Stimulated activated CD4-positive, alpha-beta T cell treated with anti-CD3 and anti-CD28 coated beads, Interleukin-4, amount 100 ng/mL, for 1 hour (primary cell): Measurements from ENCODE around the gene PAX3.

Experiments used
- DNase-seq: peaks from one replicate; pipeline ENCODE4 v3.0.0-alpha.2; 2020

The PAX3 gene

DNA sequence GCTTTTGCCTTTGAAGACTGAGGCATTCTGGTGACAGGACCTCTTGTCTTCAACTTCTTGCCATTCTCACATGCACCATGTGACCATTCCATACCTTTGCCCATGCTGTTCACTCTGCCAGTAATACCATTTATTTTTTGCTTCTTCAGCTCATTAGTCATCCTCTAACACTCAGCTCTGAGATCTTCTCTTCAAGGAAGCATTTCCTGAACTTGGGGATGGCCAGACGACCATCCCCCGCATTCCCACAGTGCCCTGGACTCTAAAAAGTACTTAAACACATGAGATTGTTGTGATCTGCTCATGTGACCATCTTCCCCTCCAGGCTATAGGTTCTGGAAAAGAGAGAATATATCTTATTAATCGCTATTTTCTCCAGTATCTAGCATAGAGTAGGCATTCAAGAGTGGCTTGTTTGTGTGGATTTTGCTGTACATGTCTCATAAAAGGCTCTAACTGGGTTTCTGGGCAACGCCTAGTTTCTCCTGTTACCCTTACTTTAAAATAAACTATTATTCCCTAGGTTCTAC lies 33.9 kb downstream of the PAX3 start:
- no peak for DNase-seq

DNA sequence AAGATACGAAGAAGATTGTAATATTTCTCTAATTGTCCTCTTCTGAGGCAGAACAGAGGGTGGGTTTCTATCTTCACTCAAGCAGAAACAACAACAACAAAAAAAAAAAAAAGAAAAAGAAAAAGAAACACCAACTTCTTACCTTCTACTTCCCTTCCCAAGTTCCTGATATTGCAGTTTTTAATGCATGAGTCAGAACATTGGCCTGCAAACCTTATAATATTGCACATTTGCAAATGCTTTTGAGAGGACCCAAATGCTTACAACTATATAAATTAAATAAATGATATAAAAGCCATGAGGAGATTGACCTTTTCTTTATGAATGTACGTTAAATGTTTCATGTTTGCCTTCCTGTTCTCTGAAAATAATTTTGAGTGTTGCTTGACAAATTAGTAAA lies 37.3 kb downstream of the PAX3 start:
- no peak for DNase-seq

DNA sequence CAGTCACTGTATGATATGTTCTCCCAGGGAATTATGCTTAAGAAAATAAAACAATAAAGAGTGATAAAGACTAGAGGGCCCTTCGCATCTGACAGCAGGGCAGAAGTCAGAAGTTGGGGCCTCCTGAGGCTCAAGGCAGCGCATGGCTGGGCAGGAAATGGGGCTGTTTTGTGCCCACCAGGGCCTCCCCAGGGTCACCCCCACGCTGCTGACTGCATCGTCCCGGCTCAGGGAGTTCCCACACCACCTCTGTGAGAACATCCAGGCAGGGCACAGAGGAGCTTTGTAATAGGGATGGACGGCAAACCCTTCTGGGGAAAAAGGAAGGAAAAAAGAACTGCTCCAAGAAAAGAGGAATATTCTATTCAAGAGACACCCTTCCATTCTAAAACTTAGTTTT lies 41.2 kb downstream of the PAX3 start:
- DNase-seq, result no peak

DNA sequence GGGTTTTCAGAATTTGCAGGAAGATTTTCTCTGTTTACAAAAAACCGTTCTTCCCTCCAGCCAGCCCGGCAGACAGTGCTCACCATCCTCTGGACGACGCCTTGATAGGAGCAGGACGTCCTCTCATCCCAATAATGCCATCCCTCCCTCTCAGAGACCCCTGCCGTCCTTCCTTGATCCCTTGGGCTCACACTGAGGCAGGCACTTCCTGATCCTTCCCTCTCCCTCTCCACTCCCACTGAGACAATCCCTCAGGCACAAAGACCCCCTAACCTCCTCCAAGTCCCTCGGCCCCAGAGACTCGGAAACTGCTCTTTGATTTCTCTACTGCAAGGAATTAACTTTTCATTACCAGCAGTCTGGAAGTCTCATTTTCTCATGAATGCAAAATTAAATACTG lies 42.5 kb downstream of the PAX3 start:
- no peak for DNase-seq

DNA sequence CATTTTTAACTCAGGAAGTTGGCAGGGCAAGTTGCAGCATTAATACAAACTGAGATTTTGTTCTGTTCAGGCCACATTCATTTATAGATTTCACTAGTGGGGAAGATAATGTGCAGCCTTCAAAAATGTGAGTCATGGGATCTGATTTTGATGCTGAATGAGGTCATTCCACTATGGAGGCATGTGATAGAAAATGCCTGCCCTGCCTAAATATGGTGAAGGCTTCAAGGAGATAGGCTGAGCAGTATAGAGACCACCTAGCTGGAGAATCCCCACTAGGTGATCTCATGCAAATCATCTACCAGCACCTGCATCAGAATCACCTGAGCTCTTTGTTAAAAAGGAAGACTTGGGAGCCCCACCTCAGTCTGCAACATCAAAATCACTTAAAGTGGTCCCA lies 43.7 kb downstream of the PAX3 start:
- no peak for DNase-seq

DNA sequence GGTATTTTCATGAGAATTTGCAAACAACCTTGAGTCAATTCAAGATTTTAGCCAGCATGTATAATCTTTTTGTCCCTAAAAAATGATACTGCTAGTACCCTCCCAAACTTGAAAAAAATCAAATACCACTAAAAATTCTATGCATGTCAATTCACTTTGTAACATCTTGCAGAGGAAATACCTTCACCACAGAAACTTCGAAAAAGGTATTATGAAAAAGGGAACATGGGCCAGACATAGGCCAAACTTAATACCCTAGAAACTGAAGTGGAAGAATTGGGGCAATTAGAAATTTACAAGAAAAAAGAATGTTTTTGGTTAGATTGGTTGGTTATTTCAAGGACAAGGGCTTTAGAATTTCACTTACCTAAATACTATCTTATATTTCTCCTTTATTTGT lies 48.5 kb downstream of the PAX3 start:
- no peak for DNase-seq

DNA sequence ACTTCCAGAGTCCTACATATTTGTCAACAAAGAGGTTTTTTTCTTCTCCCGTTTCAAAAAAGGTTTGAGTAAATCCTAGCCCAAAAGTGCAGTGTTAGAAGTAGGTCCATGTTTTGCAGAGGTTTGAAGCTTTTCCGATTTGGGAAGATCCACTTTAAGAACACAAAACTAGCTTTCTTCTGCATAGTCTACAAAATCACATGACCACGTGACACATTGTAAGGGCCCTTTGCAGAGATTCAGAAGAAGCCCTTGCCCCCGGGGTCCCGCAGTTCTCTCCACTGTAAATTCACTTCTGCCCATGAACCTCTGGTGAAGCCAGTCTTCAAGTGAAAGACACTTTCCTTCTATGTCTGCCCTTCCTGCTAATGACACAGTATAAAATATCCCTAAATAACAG lies 49.4 kb downstream of the PAX3 start:
- no peak for DNase-seq

DNA sequence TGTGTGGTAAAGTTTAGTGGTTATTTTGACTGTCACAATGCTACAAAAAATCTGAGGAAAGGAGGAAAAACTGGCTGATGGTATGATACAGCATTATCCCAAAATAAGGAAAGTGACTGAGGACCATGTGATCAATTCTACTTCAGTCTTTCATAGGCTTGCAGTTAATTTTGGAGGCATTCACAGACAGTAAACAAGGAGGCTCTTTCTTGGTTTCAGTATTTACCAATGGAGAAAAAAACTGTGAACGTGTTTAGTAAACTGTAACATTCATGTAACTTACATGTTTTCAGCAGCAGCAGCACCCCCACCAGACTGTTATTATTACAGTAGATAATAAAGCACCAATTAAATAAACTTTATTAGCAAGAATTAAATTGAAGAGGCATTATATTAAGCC lies 50.0 kb downstream of the PAX3 start:
- no peak for DNase-seq

DNA sequence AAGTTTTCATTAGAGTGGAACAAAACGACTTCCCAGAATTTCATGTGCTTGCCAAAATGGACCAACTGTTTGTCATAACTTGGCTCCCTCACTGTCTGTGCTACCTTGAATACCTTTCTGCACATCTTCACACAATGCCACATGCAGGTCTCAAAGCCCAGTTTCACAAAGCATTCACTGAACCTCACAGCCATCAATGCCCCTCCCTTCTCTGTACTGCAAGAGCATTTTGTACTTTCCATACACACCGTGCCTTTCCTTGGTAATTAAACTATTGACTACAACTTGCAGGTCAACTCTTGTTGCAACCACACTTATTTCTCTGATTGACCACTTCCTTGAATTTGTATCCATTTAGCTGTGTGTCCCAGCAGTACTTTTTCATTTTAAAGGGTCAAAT lies 50.5 kb downstream of the PAX3 start:
- no peak for DNase-seq

DNA sequence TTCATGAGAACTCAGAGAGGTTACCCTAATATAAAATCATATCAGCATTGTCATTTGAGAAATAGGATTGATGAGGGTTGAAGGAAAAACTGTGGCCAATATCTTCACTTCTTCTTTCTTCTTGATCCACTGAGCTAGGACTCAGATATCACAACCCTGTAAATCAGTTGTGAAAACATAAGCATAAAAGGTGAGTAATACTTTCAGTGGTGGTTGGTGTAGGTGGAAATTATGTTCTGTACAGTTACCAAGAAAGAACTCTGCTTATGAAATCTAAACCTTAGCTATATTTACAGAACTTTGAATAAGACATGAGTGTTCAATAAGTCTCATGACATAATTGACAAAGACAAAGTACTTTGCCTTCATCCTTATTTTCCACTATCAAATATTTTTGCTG lies 56.3 kb downstream of the PAX3 start:
- no peak for DNase-seq

DNA sequence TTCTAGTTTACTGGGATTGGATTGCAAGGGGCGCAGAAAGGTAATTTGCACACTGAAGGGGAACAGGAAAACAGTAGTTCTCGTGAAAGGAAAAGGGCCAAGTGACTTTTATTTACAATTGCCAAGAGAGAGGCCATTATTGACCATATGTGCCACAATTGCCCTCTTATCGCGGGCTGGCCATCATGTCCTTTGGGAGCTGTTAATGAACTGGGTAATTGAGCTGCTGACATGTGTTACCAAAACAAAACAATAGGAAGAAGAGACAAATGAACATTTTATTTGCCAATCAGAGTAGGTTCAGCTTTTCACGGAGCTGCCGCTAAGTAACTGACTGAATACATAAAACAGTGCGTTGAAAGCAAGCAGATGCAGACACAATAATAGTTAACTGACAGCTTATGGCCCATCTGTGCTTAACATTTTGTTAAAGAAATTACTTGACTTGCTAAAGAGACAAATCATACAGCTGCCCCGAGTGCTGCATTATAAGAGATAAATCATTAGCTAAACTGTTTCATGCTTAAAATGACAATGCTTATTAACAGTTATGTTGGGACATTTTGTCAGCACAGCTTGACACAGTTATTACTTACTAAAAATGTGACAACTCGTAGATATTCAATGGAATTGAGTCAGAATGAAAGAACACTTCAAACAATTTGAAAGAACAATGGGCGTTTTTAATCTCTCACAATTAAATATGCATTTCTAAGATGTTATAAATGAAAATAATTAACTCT lies 57.5 kb downstream of the PAX3 start:
- no peak for DNase-seq

DNA sequence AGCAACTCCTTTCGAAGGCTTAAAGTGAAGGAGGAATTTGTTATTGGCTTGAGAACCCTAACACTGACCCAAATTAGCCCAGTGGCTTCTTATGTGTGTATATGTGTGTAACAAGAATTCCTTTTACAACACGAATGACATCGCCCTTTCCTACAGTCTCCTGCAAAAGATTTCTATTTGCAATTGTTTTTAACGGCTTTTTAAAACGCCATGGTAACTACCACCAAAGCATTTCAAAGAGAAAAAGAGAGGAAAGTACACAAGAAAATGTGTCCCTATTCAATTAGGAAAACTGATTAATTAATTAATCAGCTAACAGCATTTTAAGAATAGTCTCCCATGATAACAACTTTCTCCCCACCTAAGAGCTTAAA lies 58.1 kb downstream of the PAX3 start:
- DNase-seq, result no peak

DNA sequence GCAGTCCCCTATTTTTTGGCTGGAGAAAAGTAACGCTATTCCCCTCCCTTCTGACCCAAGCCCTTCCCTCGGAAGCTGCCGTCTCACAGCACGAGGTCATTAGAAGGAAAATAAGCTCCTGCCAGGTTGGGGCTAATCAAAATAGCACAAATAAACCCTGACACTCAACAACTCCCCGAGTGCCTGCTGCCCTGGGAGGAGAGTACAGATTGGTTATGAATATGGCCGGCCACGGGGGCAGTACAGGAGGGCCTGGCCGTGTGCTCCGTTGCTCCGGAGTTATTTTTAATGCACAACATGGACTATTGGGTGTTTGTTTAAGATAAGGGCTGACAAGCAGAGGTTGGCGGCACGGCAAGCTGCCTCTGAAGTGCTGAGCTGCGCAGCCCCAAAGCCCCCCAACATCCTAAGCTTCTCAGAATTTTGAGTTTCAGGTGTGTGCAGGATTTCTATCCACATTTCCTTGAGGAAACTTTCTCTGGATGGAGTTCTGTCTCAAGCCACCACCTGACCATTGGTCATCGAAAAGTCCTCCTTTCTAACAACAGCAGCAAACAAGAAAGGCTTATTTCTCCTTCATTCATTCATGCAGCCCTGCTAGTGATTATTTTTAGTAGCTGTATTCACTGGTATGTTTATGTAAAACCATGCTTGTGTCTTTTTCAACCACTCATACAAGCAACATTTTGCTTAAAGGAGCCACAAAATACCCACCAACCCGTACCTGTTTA lies 58.7 kb downstream of the PAX3 start:
- DNase-seq, result no peak

DNA sequence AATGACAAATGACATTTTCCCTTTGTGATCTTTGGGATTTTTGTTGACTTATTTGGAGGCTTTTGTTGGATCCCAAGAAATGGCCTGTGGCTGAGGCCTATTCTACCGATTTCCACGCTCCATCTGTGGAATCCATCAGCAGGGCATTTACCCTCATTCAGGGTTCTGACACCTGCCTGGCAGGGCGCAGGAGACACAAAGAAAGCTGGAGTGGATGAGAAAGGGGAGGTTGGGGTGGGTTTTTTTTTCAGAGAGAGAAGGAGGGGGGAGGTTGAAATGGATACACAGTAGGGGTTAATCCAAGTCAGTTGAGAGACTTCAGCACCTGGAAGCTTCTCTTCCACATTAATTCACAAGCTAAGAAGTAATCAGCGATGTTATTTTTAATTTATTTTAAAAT lies 59.7 kb downstream of the PAX3 start:
- no peak for DNase-seq

DNA sequence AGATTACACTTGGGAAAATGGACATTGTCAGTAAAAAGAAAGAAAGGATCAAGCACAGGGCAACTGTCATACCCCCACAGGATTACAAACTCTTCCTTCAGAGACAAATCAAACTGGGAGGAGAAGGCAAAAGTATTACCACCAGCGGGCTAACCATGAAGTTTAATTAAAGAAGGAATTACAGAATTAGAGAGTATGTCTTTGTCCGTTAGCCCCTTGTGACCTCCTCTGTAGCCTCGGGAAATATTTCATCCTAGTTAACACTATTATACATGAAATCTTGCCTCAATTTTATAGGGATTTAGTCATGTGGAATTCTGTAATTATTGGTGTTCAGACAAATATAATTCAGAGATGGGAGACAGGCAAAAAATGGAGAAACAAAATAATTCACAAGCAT lies 60.7 kb downstream of the PAX3 start:
- no peak for DNase-seq

DNA sequence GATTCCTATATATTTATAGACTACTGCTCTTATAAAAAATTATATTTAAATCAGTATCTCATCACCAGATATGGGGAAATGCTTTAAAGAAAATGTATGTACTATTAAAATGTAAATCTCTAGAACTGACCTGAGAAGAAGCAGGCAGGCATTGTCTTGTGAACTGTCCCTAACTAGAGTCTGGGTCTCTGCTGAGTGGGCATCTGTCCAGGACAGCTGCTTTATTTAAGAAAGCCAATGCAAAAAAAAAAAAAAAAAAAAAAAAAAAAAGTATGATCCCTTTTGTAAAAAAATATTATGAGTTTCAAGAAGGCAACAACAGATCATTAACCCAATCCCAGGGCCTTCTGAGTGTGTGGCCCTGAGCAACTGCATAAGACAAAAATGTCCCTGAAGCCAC lies 66.0 kb downstream of the PAX3 start:
- no peak for DNase-seq

DNA sequence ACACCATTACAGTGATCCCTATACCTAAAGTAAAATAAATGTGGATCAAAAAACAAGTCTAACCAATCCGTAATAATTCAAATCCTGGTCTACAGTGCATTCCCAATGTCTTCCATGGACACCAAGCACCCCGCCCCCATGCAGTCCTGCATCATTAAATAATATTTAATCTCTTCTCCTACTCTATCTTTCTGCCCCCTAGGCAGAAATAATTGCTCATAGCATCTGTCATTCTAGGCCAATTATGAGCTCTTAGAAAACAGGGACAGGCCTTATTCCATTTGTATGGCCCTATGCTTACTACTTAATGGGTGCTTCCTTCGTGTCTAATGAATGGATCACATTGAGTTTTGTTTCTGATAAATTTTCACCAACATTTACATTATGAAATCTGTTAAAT lies 66.4 kb downstream of the PAX3 start:
- no peak for DNase-seq

DNA sequence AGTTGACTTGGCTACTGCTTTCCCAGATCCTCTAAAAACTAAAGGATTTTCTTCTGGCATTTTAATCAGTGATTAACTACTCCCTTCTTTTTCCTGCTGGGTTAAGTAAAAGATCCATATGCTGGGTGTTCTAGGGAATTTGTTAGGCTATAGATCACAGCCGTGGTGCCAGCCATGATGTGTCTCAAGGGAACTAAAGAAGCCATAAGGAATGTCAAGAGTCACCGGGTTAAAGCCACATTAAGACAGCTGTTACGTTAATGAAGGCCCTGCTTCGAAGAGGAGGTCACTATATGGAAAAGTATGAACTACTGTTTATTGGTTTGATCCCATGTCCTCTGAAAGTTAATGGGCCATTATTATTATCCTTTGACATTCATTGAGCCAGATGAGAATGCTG lies 70.7 kb downstream of the PAX3 start:
- DNase-seq, result no peak

DNA sequence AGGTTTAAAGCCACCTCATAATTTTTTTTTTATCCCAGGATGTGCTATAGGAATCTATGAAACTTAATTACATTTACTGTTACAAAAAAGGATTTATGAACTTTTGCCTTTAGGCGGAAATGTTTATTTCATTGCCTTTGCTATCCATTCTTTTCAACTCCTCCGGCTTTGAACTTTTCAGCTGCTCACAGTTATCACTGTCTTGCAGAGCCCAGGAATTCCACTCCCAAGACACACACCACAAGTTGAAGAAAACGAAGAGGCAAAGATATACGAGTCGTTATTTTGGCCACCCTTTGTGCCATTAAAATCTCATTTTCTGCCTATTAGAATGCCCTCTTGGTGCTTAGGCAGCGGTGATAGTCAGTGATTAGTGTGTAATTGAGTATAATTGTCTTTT lies 80.0 kb downstream of the PAX3 start:
- no peak for DNase-seq

DNA sequence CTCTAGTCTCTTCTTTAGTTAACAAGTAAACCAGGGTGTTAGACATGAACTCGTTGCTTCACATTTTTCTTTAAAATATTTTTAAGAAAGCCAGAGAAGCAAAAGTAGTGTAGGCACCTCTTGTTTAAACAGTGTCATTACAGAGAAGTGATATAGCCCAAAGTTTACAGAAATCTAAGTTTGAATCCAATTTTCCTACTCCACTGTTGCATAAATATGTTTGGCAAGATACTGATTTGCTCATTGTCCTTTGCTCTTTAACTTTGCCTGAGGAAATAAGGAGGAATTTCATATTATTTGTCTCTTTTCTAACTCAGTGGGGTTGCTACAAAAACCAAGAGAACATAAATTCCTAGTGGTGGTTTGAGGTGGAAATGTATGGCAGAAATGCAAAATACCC lies 81.1 kb downstream of the PAX3 start:
- DNase-seq, result no peak

DNA sequence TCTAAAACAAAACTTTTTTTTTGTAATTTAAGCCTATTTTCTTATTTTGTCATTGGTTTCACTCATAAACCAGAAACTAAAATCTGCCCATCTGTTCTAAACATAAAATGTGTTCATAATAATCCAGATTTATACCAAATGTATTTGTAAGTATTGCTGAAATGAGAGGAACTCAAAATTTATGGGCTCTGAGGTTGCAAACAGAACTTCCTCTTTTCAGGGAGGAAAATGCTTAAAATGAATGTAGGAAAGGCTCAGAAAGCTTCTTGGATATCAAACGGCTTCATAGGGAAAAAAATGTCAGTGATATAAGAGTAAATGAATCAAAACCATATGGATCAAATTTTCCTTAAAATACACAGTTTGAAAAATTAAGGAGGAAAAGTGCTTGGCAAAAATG lies 83.9 kb downstream of the PAX3 start:
- DNase-seq, result no peak

DNA sequence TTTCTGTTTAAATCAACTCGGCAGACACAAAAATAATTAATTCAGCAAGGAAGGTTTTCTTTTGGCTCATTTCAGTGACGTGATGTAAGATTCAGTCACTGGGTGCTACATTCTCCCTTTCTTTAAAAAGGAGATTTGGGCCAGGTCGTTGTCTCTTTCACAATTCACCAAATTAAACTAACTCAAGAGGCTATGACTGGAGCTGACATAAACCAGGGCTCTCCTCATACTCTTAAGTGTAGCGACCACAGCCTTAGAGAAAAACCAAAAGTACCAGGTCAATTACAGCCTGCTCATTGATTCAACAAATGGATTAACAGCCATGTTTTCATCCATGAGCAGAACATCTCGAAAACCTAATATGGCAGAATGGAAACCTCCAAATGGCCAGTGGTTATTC lies 85.7 kb downstream of the PAX3 start:
- no peak for DNase-seq

DNA sequence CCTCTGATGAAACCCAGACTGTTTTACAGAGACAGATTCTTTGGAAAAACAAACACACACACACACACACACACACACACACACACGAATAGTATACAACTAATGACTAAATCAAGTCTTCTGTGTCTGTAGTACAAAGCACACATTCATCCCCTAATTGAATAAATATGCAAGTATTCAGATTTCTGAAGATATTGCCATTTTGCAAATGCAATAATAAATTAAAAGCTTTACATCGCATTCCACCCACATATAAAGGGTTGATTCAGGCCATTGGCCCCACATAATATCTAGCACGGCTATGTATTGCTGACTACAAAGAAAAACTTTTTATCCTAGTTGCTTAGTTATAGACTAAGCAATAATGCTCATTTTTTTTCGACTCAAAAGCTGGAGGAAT lies 86.2 kb downstream of the PAX3 start:
- no peak for DNase-seq

DNA sequence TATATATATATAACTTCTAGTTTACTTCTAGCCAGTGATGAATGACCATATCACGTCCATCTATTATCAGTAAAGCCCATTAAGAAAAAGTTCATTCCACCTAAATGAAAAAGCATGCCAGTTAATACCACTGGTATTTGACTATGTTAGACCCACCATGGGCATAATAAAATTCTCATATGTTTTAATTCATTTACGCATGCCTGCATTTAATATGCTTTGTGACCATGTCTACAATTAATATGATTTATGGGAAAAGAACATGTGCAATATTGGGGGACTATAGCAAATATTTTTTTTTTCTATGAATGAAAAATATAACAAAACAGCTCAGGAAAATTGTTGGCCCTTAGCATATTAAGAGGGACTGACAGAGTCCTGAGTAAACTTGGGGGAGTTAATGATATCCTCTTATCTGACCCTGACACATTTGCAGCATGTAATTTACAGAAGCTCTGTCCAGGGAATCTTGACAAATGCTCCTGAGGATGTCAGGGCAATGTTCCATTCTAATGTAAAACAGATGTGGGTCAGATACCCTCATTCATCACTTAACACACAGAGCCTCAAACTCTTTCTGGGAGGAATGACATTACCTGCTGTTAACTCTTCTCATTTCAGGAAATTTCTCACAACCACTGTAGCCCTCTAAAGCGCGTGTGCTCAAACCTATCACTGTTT lies 90.6 kb downstream of the PAX3 start:
- DNase-seq, result no peak
